Endodermal cell (in vitro differentiated cells): Measurements from ENCODE around the gene C1QC. TPM values are rescaled to one million over a fixed set of nuclear protein-coding genes. Genes with fewer than 3 reads are reported as not detected.

ENCODE experiments used
- DNase-seq: peaks from one replicate; pipeline ENCODE4 v3.0.0-alpha.2; 2017
- H3K27ac ChIP-seq: 2 replicates; pipeline ENCODE4 v1.5.1; 2013; ENCODE audit warnings: mild to moderate bottlenecking, low read depth, low read length, moderate library complexity
- H3K27me3 ChIP-seq: 2 replicates; pipeline ENCODE4 v1.6.1; 2013; ENCODE audit warnings: mild to moderate bottlenecking, low read length, moderate library complexity; ENCODE audit not compliant: insufficient read depth, control insufficient read depth, poor library complexity, severe bottlenecking
- H3K36me3 ChIP-seq: 2 replicates; pipeline ENCODE4 v1.7.0; 2013; ENCODE audit warnings: mild to moderate bottlenecking, low read length, moderate library complexity; ENCODE audit not compliant: control insufficient read depth, insufficient read depth
- H3K4me1 ChIP-seq: one replicate; pipeline ENCODE4 v1.7.0; 2013; ENCODE audit warnings: low read length; ENCODE audit not compliant: control insufficient read depth, insufficient read depth
- H3K4me3 ChIP-seq: 2 replicates; pipeline ENCODE4 v1.5.1; 2013; ENCODE audit warnings: mild to moderate bottlenecking, low read length, moderate library complexity
- H3K9ac ChIP-seq: 2 replicates; pipeline ENCODE4 v1.6.1; 2013; ENCODE audit warnings: mild to moderate bottlenecking, low read length, moderate library complexity; ENCODE audit not compliant: poor library complexity, severe bottlenecking; ENCODE audit errors: extremely low read depth
- H3K9me3 ChIP-seq: 2 replicates; pipeline ENCODE4 v1.6.1; 2013; ENCODE audit warnings: mild to moderate bottlenecking, low read length, moderate library complexity; ENCODE audit not compliant: control insufficient read depth
- H3K27ac Mint-ChIP-seq: 2 replicates; pipeline ENCODE4 v1.8.0; 2020; ENCODE audit warnings: mixed read lengths
- H3K27me3 Mint-ChIP-seq: 2 replicates; pipeline ENCODE4 v1.8.0; 2021; ENCODE audit warnings: mild to moderate bottlenecking, mixed read lengths; ENCODE audit not compliant: insufficient read depth
- H3K36me3 Mint-ChIP-seq: 2 replicates; pipeline ENCODE4 v1.8.0; 2020; ENCODE audit warnings: low read depth, mixed read lengths
- H3K4me1 Mint-ChIP-seq: 2 replicates; pipeline ENCODE4 v1.8.0; 2020; ENCODE audit warnings: mixed read lengths
- H3K4me3 Mint-ChIP-seq: 2 replicates; pipeline ENCODE4 v1.8.0; 2020; ENCODE audit warnings: mild to moderate bottlenecking, moderate library complexity, mixed read lengths
- H3K9me3 Mint-ChIP-seq: 2 replicates; pipeline ENCODE4 v1.8.0; 2020; ENCODE audit warnings: mild to moderate bottlenecking, mixed read lengths
- CTCF ChIP-seq: fragments of 200-600 bp; sonication (generic); conservative IDR thresholded peaks from 2 replicates; pipeline ENCODE4 v1.5.0; 2021; ENCODE audit warnings: antibody characterized with exemption, mild to moderate bottlenecking
- WGBS, 2 experiments: methylation state at CpG; one replicate each; pipeline versions ENCODE4 v1.1.5 to v1.1.7; 2013; ENCODE audit warnings: missing lambda C conversion rate in 2 of 2, mixed read lengths in 1 of 2; ENCODE audit not compliant: insufficient coverage in 1 of 2, insufficient read length in 1 of 2; 5-methylcytosine and 5-hydroxymethylcytosine counted together
- total RNA-seq, 2 donors: library from RNA; stranded (reverse); fragmentation: NEBNext Ultra II Directional in 1 of 2; extraction: Animal tissue kit (Norgen Biotek cat#: 25700) in 1 of 2; gene quantifications; 2 replicates in 1 of 2; 3 replicates in 1 of 2; pipeline ENCODE4 v1.2.1, GENCODE V29; 2021

Gene C1QC
- total RNA-seq, 2 donors from 2014 or later = not detected

GRCh38 chr1:22602060-22602740 lies 41.2 kb upstream of the C1QC start:
- Mint-ChIP-seq H3K36me3 (no peaks in the 10 kb centered on the region), H3K4me1 (no peaks in the 10 kb centered on the region), H3K27me3 (peaks cover 33% of the 10 kb centered on the region), H3K9me3 (no peaks in the 10 kb centered on the region), H3K27ac (no peak overlapping the region), H3K4me3 (no peak overlapping the region)
- no peak for DNase-seq
- H3K4me3 ChIP-seq = no peak overlapping the region
- no peaks in the 10 kb centered on the region for H3K9me3 ChIP-seq
- 90 to 93% methylated on average over 9 to 18 of the region's 18 CpGs for WGBS, 2 experiments
- H3K9ac ChIP-seq = no peak overlapping the region
- H3K36me3 ChIP-seq = no peaks in the 10 kb centered on the region
- no peaks in the 10 kb centered on the region for H3K4me1 ChIP-seq
- H3K27ac ChIP-seq = no peak overlapping the region
- TF ChIP-seq CTCF = no peak
- peaks cover 25% of the 10 kb centered on the region for H3K27me3 ChIP-seq

DNA sequence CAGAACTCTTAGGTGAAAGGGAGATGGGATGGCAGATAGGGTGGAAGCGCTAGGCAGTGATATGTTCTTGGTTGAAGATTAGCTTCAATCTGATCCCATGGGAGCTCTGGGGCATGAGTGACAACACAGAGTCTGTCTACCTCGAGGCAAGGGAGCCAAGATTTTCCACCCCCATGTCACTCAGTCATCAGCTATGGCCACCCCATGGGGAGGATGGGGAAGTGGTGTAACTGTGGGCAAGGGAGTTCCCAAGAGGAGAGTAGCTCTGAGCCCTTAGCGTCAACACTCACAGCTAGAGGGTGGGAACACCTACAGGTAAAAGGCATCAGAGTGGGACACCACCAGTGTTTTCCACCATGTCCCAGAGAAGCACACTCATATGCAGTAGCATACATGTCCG lies 37.3 kb upstream of the C1QC start:
- H3K4me1 Mint-ChIP-seq = no peaks in the 10 kb centered on the region
- H3K4me3 ChIP-seq = no peak overlapping the region
- TF ChIP-seq CTCF = no peak
- no peak overlapping the region for H3K27ac Mint-ChIP-seq
- H3K27ac ChIP-seq = no peak overlapping the region
- no peak overlapping the region for H3K4me3 Mint-ChIP-seq
- no peaks in the 10 kb centered on the region for H3K36me3 ChIP-seq
- peaks cover 63% of the 10 kb centered on the region for H3K27me3 ChIP-seq
- no peaks in the 10 kb centered on the region for H3K4me1 ChIP-seq
- no peaks in the 10 kb centered on the region for H3K36me3 Mint-ChIP-seq
- no peaks in the 10 kb centered on the region for H3K9me3 Mint-ChIP-seq
- no peak for DNase-seq
- no peaks in the 10 kb centered on the region for H3K9me3 ChIP-seq
- H3K9ac ChIP-seq = no peak overlapping the region
- H3K27me3 Mint-ChIP-seq = peaks cover 52% of the 10 kb centered on the region
- WGBS, 2 experiments = 42 to 69% methylated on average over 2 to 4 of the region's 4 CpGs

GRCh38 chr1:22607154-22607553 lies 36.3 kb upstream of the C1QC start:
- WGBS, 2 experiments = 7 to 15% methylated on average over 6 to 10 of the region's 10 CpGs

More at GRCh38 chr1:22607154-22607553, 36.3 kb upstream of the C1QC start:
- Histone ChIP-seq H3K27me3 (peaks cover 70% of the 10 kb centered on the region), H3K27ac (no peak overlapping the region), H3K36me3 (no peaks in the 10 kb centered on the region), H3K4me1 (no peaks in the 10 kb centered on the region), H3K4me3 (no peak overlapping the region), H3K9ac (no peak overlapping the region), H3K9me3 (no peaks in the 10 kb centered on the region)
- H3K4me3 Mint-ChIP-seq = no peak overlapping the region
- H3K27me3 Mint-ChIP-seq = peaks cover 55% of the 10 kb centered on the region
- DNase-seq = peak; percentile 81
- TF ChIP-seq CTCF = no peak
- H3K27ac Mint-ChIP-seq = no peak overlapping the region
- no peaks in the 10 kb centered on the region for H3K9me3 Mint-ChIP-seq
- H3K4me1 Mint-ChIP-seq = no peaks in the 10 kb centered on the region
- no peaks in the 10 kb centered on the region for H3K36me3 Mint-ChIP-seq
